Fibroblast of mammary gland (primary cell): Measurements from ENCODE around the gene CCNL1.
A peak's percentile ranks its signal among the peaks of the same experiment; 100 is the strongest.
"Not testable (repeated sequence)": the region's sequence is repeated elsewhere in the genome, so short reads cannot be mapped to it uniquely, and the experiment has no call there.

ENCODE experiments used
- DNase-seq: peaks from one replicate; pipeline ENCODE4 v3.0.0-alpha.2; 2010; ENCODE audit warnings: low read depth
- H3K4me3 ChIP-seq: 2 replicates; pipeline ENCODE4 v1.5.1; 2011; ENCODE audit warnings: low read depth, mild to moderate bottlenecking, low read length, moderate library complexity; ENCODE audit not compliant: control insufficient read depth
- CTCF ChIP-seq: conservative IDR thresholded peaks from 2 replicates; pipeline ENCODE4 v1.5.1; 2011; ENCODE audit warnings: low read depth, low read length, inconsistent platforms; ENCODE audit not compliant: control insufficient read depth, insufficient read depth

CCNL1 gene

DNA sequence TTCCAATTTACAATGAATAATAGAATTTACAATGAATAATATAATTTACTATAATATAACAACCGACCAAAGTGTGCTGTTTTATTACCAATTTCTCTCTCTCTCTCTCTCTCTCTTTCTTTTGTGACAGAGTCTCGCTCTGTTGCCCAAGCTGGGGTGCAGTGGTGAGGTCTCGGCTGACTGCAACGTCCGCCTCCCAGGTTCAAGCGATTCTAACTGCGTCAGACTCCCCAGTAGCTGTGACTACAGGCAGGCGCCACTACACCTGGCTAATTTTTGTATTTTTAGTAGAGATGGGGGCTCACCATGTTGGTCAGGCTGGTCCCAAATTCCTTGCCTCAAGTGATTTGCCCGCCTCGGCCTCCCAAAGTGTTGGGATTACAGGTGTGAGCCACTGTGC, 17.0 kb upstream of the CCNL1 start:
- H3K4me3 ChIP-seq = no peak overlapping the region
- DNase-seq = no peak
- no peak for TF ChIP-seq CTCF

- no peak for TF ChIP-seq CTCF
- peak overlapping the region; percentile 87 for H3K4me3 ChIP-seq
- peak; percentile 70 for DNase-seq
Observed at GRCh38 chr3:157175691-157176507, 16.0 kb upstream of the CCNL1 start.

DNA sequence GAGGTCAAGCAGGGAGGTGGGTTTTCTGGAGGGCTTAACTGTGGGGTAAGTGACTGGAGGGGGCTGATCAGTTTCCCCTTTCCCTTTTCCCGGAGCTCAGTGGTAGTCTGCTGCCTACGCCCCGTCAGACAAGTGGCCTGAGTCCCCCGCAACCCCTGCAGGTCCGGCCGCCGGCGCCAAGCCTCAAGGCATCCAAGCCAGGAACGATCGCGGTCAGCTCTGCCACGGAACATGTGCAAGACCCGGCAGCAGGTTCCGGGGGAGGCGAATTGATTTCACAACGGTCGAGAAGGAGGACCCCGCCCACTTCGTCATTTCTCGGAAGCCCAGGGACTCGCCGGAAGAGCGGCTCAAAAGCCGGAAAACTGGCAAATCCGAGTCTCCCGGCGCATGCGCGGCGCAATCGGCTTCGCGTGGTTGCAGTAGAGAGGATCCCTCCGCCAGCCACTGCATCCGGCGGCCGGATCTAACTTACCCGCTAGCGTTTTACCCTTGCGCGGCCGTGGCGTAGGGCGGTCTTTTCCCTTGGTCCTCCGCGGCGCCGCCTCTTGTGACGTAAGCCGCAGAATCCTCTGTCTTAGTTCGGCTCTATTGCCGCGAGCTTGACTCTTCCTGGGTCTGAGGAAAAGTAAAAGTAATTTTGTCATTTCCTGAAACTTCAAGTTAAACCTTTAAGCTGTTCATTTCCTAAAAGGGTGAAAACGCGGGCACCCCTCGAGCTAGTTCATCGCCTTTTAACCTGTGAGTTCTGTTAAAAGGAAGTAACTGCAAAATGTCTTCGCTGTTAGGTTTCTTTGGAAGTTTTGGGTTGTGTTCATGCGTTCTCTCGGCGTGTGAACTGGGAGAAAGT, 14.9 kb upstream of the CCNL1 start:
- DNase-seq = peak; percentile 100
- H3K4me3 ChIP-seq = peak overlapping the region; percentile 87
- no peak for TF ChIP-seq CTCF

DNA sequence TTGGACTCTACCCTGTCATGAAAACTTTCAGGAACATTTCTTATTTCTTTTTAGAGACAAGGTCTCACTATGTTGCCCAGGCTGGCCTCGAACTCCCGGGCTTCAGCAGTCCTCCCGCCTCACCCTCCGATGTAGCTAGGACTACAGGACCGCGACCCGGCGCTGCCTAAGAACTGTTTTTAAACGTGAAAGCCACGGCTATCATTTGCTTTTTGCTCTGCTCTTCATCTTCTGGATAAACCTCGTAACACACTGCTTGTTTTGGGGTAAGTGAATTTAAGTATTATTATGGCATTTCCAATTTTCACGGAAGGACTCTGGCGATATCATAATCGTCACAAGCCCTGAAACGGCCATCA, 14.3 kb upstream of the CCNL1 start:
- no peak for TF ChIP-seq CTCF
- DNase-seq = no peak
- H3K4me3 ChIP-seq = peak overlapping the region; percentile 49

- H3K4me3 ChIP-seq, DNase-seq: not testable (repeated sequence)
Observed at GRCh38 chr3:157173343-157173742, 13.4 kb upstream of the CCNL1 start.

DNA sequence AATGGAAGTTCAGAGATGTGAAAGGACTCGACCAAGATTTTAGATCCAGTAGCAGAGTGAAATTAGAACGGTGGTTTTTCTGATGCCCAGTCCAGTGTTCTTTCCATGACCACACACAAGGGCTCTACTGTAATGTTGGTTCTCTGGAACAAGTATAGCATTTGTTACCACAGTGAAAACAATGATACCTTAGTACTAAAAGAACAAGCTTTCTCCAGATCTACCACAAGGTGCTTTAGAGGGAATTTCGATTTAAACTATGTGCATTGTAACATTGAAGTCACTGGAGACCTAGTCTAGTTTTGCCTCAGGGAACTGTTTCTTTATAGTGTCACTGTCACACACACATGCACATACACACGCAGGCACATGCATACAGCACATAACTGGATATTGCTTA, 12.8 kb upstream of the CCNL1 start:
- no peak for TF ChIP-seq CTCF
- no peak for DNase-seq

GRCh38 chr3:157170861-157171260, 10.9 kb upstream of the CCNL1 start:
- H3K4me3 ChIP-seq = no peak overlapping the region
- peak; percentile 34 for DNase-seq

More for the DNA sequence above, 12.8 kb upstream of the CCNL1 start:
- no peak overlapping the region for H3K4me3 ChIP-seq

More at GRCh38 chr3:157170861-157171260, 10.9 kb upstream of the CCNL1 start:
- TF ChIP-seq CTCF = no peak
